ENCODE results near the gene AGAP1.

Gene AGAP1

GRCh38 chr2:235552671-235553070 is 58.8 kb downstream of the AGAP1 start:
- DNase-seq, result no peak

- no peak for DNase-seq
Measured at GRCh38 chr2:235553291-235553690, 59.4 kb downstream of the AGAP1 start.

- no peak for DNase-seq
Measured at GRCh38 chr2:235553696-235554100, 59.9 kb downstream of the AGAP1 start.

GRCh38 chr2:235554385-235554784 is 60.5 kb downstream of the AGAP1 start:
- DNase-seq, result no peak

GRCh38 chr2:235554936-235555335 is 61.1 kb downstream of the AGAP1 start:
- no peak for DNase-seq

GRCh38 chr2:235555371-235555770 is 61.5 kb downstream of the AGAP1 start:
- DNase-seq, result no peak

- no peak for DNase-seq
Measured at GRCh38 chr2:235556086-235556485, 62.2 kb downstream of the AGAP1 start.

GRCh38 chr2:235556901-235557300 is 63.1 kb downstream of the AGAP1 start:
- DNase-seq, result no peak

GRCh38 chr2:235557903-235558302 is 64.1 kb downstream of the AGAP1 start:
- DNase-seq, result no peak

GRCh38 chr2:235558572-235558971 is 64.7 kb downstream of the AGAP1 start:
- DNase-seq, result no peak

- no peak for DNase-seq
Measured at GRCh38 chr2:235560345-235560744, 66.5 kb downstream of the AGAP1 start.

- DNase-seq, result no peak
Measured at GRCh38 chr2:235561450-235561849, 67.6 kb downstream of the AGAP1 start.

GRCh38 chr2:235562065-235562747 is 68.4 kb downstream of the AGAP1 start:
- no peak for DNase-seq

GRCh38 chr2:235563056-235563910 is 69.4 kb downstream of the AGAP1 start:
- no peak for DNase-seq

GRCh38 chr2:235564066-235564465 is 70.2 kb downstream of the AGAP1 start:
- DNase-seq, result no peak

- no peak for DNase-seq
Measured at GRCh38 chr2:235564884-235565530, 71.2 kb downstream of the AGAP1 start.

GRCh38 chr2:235566415-235566814 is 72.6 kb downstream of the AGAP1 start:
- DNase-seq, result no peak

- no peak for DNase-seq
Measured at GRCh38 chr2:235566931-235567495, 73.2 kb downstream of the AGAP1 start.

GRCh38 chr2:235567842-235568241 is 74.0 kb downstream of the AGAP1 start:
- DNase-seq, result no peak

GRCh38 chr2:235568431-235568830 is 74.6 kb downstream of the AGAP1 start:
- peak; percentile 1 for DNase-seq

GRCh38 chr2:235569837-235570236 is 76.0 kb downstream of the AGAP1 start:
- no peak for DNase-seq

GRCh38 chr2:235570256-235570655 is 76.4 kb downstream of the AGAP1 start:
- no peak for DNase-seq

- no peak for DNase-seq
Measured at GRCh38 chr2:235570966-235571692, 77.3 kb downstream of the AGAP1 start.

All from NCI-H1694 treated with DMSO at 0.1 percent for 48 hours (cell line).